DND-41 (cell line): ENCODE data around the gene WFIKKN2.

ENCODE experiments used
- ATAC-seq: fragments of 200-7000 bp; cut with Tn5 transposase; 3 replicates; pipeline ENCODE4 v1.9.1; 2021; ENCODE audit warnings: low read depth; ENCODE audit not compliant: insufficient read depth
- DNase-seq: peaks from one replicate; pipeline ENCODE4 v3.0.0-alpha.2; 2020
- H2AFZ ChIP-seq: 2 replicates; pipeline ENCODE4 v1.6.0; 2012; ENCODE audit warnings: low read depth, low read length
- H3K27ac ChIP-seq: 2 replicates; pipeline ENCODE4 v1.5.1; 2012; ENCODE audit warnings: low read length, inconsistent platforms
- H3K27me3 ChIP-seq: fragments of 200-600 bp; sonication (generic); 2 replicates; pipeline ENCODE4 v1.6.0; 2012; ENCODE audit warnings: low read length, mild to moderate bottlenecking, inconsistent platforms; ENCODE audit not compliant: insufficient read depth, poor library complexity
- H3K36me3 ChIP-seq: 2 replicates; pipeline ENCODE4 v1.5.1; 2012; ENCODE audit warnings: low read length, inconsistent platforms; ENCODE audit not compliant: insufficient read depth
- H3K4me1 ChIP-seq: 2 replicates; pipeline ENCODE4 v1.5.1; 2012; ENCODE audit warnings: mild to moderate bottlenecking, low read length; ENCODE audit not compliant: insufficient read depth
- H3K4me2 ChIP-seq: 2 replicates; pipeline ENCODE4 v1.6.0; 2012; ENCODE audit warnings: mild to moderate bottlenecking, moderate library complexity, low read length, inconsistent platforms; ENCODE audit not compliant: insufficient read depth
- H3K4me3 ChIP-seq, 2 experiments: fragments of 200-600 bp in 1 of 2; shearing (Covaris generic) in 1 of 2; 2 replicates each; pipeline ENCODE4 v1.5.1; 2012 to 2016; ENCODE audit warnings: inconsistent platforms in 2 of 2, low read length in 2 of 2, mild to moderate bottlenecking in 2 of 2, low read depth in 1 of 2, moderate library complexity in 1 of 2
- H3K79me2 ChIP-seq: 2 replicates; pipeline ENCODE4 v1.6.0; 2012; ENCODE audit warnings: low read length, inconsistent platforms; ENCODE audit not compliant: insufficient read depth
- H3K9ac ChIP-seq: 2 replicates; pipeline ENCODE4 v1.6.0; 2012; ENCODE audit warnings: low read depth, mild to moderate bottlenecking, inconsistent platforms, low read length, moderate library complexity
- H3K9me3 ChIP-seq: 2 replicates; pipeline ENCODE4 v1.5.1; 2012; ENCODE audit warnings: low read length, moderate library complexity, mild to moderate bottlenecking, inconsistent platforms; ENCODE audit not compliant: insufficient read depth, severe bottlenecking
- H4K20me1 ChIP-seq: 2 replicates; pipeline ENCODE4 v1.6.0; 2012; ENCODE audit warnings: low read length; ENCODE audit not compliant: insufficient read depth
- CTCF ChIP-seq: IDR thresholded peaks from 2 replicates; pipeline ENCODE4 v1.5.1; 2012; ENCODE audit warnings: borderline replicate concordance, low read length, moderate library complexity, mild to moderate bottlenecking; ENCODE audit not compliant: poor library complexity, severe bottlenecking; ENCODE audit errors: extremely low read depth
- EZH2 ChIP-seq: IDR thresholded peaks from 3 replicates; pipeline ENCODE4 v1.6.1; 2012; ENCODE audit warnings: borderline replicate concordance, low read depth, mild to moderate bottlenecking, moderate library complexity, low read length, inconsistent platforms; ENCODE audit not compliant: severe bottlenecking

Gene WFIKKN2

GRCh38 chr17:50832267-50832863 is 3.0 kb upstream of the WFIKKN2 start:
- H4K20me1 ChIP-seq, result 0 out of 2 replicates have a peak, but pooled peaks cover 6% of the 10 kb centered on the region
- ATAC-seq (no peak), DNase-seq (no peak)
- no peaks in the 10 kb centered on the region for H3K4me1 ChIP-seq
- no peak overlapping the region for H3K4me3 ChIP-seq
- no peak overlapping the region for H3K27ac ChIP-seq
- H3K36me3 ChIP-seq, result no peaks in the 10 kb centered on the region
- no peak for TF ChIP-seq CTCF
- no peak for TF ChIP-seq EZH2
- H3K9ac ChIP-seq, result no peak overlapping the region
- H3K27me3 ChIP-seq, result peaks cover 8% of the 10 kb centered on the region
- H2AFZ ChIP-seq, result no peak overlapping the region
- no peaks in the 10 kb centered on the region for H3K9me3 ChIP-seq
- H3K4me2 ChIP-seq, result no peak overlapping the region
- H3K79me2 ChIP-seq, result no peaks in the 10 kb centered on the region

- Histone ChIP-seq H3K9me3 (no peaks in the 10 kb centered on the region), H3K27me3 (peaks cover 8% of the 10 kb centered on the region), H3K9ac (no peak overlapping the region), H2AFZ (no peak overlapping the region), H3K4me1 (no peaks in the 10 kb centered on the region), H3K4me2 (no peak overlapping the region), H4K20me1 (0 out of 2 replicates have a peak, but pooled peaks cover 8% of the 10 kb centered on the region), H3K36me3 (no peaks in the 10 kb centered on the region), H3K79me2 (no peaks in the 10 kb centered on the region), H3K27ac (no peak overlapping the region), H3K4me3 (no peak overlapping the region)
- ATAC-seq, result no peak
- TF ChIP-seq EZH2, result no peak
- no peak for TF ChIP-seq CTCF
- no peak for DNase-seq
Observed at GRCh38 chr17:50832864-50833381, 2.5 kb upstream of the WFIKKN2 start.

GRCh38 chr17:50833510-50834428 is 1.6 kb upstream of the WFIKKN2 start:
- Histone ChIP-seq H3K27ac (no peak overlapping the region), H2AFZ (no peak overlapping the region), H3K4me3 (no peak overlapping the region), H3K9me3 (no peaks in the 10 kb centered on the region), H3K27me3 (peaks cover 8% of the 10 kb centered on the region), H3K79me2 (no peaks in the 10 kb centered on the region), H3K4me1 (no peaks in the 10 kb centered on the region), H4K20me1 (0 out of 2 replicates have a peak, but pooled peaks cover 8% of the 10 kb centered on the region), H3K9ac (no peak overlapping the region), H3K36me3 (no peaks in the 10 kb centered on the region), H3K4me2 (no peak overlapping the region)
- ATAC-seq (no peak), DNase-seq (no peak)
- no peak for TF ChIP-seq CTCF
- no peak for TF ChIP-seq EZH2
